NCI-H82 treated with DMSO at 0.1 percent for 48 hours (cell line): ENCODE results near the gene MAP3K19.
A peak's percentile ranks its signal among the peaks of the same experiment; 100 is the strongest.
"Not testable (repeated sequence)": the region's sequence is repeated elsewhere in the genome, so short reads cannot be mapped to it uniquely, and the experiment has no call there.

Experiments
- DNase-seq: peaks from one replicate; lab custom pipeline; 2025; ENCODE audit not compliant: unreplicated experiment; lab: John Stamatoyannopoulos, UW

The MAP3K19 gene

GRCh38 chr2:135052997-135053474 lies 5.8 kb upstream of the MAP3K19 start:
- no peak for DNase-seq

- peak; percentile 88 for DNase-seq
Observed at GRCh38 chr2:135052042-135052876, 5.0 kb upstream of the MAP3K19 start, which contains the start of gene RAB3GAP1. Gene RAB3GAP1 (plus strand): TSS chr2:135052292. CDS start chr2:135052308, 16 bp downstream.

GRCh38 chr2:135050684-135051083 lies 3.4 kb upstream of the MAP3K19 start:
- no peak for DNase-seq

GRCh38 chr2:135050132-135050531 lies 2.9 kb upstream of the MAP3K19 start:
- peak; percentile 95 for DNase-seq

DNA sequence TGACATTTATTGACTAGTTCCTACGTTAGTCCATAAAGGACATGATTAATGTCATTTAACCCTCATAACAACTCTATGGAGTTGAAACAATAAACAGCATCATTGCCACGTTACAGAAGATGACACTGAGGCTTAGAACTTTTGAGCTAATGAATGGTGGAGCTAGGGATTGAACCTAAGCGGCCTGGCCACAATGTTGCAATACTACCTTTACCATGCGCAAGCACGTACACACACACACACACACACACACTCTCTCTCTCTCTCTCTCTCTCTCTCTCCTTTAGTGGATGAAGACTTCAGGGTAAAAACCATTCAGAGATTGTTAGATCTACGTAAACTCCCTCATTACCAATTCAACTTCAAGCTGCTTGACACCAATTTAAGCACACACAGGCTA lies 875 bp upstream of the MAP3K19 start:
- no peak for DNase-seq

GRCh38 chr2:135043345-135043744 lies 3.9 kb downstream of the MAP3K19 start:
- DNase-seq = no peak

- no peak for DNase-seq
Observed at GRCh38 chr2:135037831-135038230, 9.4 kb downstream of the MAP3K19 start.

DNA sequence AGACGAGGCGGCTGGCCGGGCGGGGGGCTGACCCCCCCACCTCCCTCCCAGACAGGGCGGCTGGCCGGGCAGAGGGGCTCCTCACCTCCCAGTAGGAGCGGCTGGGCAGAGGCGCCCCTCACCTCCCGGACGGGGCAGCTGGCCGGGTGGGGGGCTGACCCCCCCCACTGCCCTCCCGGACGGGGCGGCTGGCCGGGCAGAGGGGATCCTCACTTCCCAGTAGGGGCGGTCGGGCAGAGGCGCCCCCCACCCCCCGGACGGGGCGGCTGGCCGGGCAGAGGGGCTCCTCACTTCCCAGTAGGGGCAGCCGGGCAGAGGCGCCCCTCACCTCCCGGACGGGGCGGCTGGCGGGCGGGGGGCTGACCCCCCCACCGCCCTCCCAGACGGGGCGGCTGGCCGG lies 14.0 kb downstream of the MAP3K19 start:
- not testable (repeated sequence) for DNase-seq

GRCh38 chr2:135030826-135031225 lies 16.4 kb downstream of the MAP3K19 start:
- no peak for DNase-seq

GRCh38 chr2:135029481-135030134 lies 17.6 kb downstream of the MAP3K19 start:
- no peak for DNase-seq

- no peak for DNase-seq
Observed at GRCh38 chr2:135023886-135024485, 23.3 kb downstream of the MAP3K19 start.

- DNase-seq = no peak
Observed at GRCh38 chr2:135022952-135023880, 24.0 kb downstream of the MAP3K19 start.

DNA sequence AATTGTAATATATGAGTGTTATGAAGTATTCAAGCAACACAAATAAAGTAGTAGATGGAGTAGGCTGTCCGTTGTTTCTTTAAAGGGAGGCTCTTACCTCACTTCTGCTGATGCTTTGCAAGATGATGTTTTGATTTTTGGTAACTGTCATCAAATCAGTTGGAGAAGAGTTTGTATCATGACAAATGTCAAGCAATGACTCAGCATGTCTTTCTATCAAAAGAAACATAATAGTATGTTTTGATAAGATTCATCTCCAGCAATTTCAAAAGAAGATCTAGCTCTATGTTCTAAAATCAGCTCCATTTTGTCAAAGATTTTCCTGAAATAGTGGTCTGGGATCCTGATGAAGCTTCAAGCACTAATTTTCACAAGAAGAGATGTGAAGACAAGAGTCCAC lies 25.6 kb downstream of the MAP3K19 start:
- no peak for DNase-seq

GRCh38 chr2:135011633-135012032 lies 35.6 kb downstream of the MAP3K19 start:
- DNase-seq = no peak

GRCh38 chr2:135010200-135010942 lies 36.9 kb downstream of the MAP3K19 start:
- DNase-seq = no peak

DNA sequence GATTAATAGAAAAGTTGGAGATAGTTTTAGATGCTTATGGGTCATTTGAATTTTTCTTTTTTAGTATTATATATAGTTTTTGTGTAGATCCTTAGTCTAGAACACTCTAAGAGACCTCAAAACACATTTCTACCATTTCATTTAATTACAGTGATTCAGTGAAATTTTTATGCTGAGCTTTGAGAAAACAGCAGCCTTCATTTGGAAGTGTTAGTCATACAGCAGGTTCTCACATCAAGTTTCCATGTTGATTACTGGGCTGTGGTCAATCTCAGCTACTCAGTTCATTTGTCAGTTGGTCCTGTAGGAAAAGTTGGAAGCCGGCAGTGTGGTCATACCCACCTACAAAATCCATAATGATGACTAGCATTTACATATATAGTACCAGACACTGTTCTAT lies 37.9 kb downstream of the MAP3K19 start:
- DNase-seq = no peak

GRCh38 chr2:135005753-135006152 lies 41.5 kb downstream of the MAP3K19 start:
- DNase-seq = peak; percentile 53

GRCh38 chr2:135004005-135004746 lies 43.1 kb downstream of the MAP3K19 start:
- peak; percentile 58 for DNase-seq

- DNase-seq = no peak
Observed at GRCh38 chr2:135002836-135003235, 44.4 kb downstream of the MAP3K19 start.
